Gastrocnemius medialis (tissue), 4 donors: ENCODE measurements around the gene LRRC28. TPM values are rescaled to one million over a fixed set of nuclear protein-coding genes. Genes with fewer than 3 reads are reported as not detected.
A peak's percentile ranks its signal among the peaks of the same experiment; 100 is the strongest.

ENCODE experiments used
- ATAC-seq, 2 donors: fragments of 150-250 bp; one replicate each; pipeline ENCODE4 v1.9.1; 2016
- DNase-seq, 2 donors: peaks; one replicate each; pipeline ENCODE4 v3.0.0-alpha.2; 2019
- H3K27ac ChIP-seq, 4 donors: fragments of 200-600 bp; sonication (generic); 1 replicate in 1 of 4; 2 replicates in 3 of 4; pipeline ENCODE4 v1.5.1; 2016 to 2018; ENCODE audit warnings: mild to moderate bottlenecking in 2 of 4, moderate library complexity in 1 of 4
- H3K27me3 ChIP-seq, 3 donors: fragments of 200-600 bp; sonication (generic) in 2 of 3; 1 replicate in 1 of 3; 2 replicates in 2 of 3; pipeline versions ENCODE4 v1.5.1 to v1.6.0; 2016 to 2019; ENCODE audit warnings: mild to moderate bottlenecking in 1 of 3, moderate library complexity in 1 of 3
- H3K36me3 ChIP-seq, 2 donors: fragments of 200-600 bp; sonication (generic) in 1 of 2; one replicate each; pipeline ENCODE4 v1.5.1; 2017 to 2018
- H3K4me1 ChIP-seq, 2 donors: fragments of 200-600 bp; sonication (generic) in 1 of 2; one replicate each; pipeline ENCODE4 v1.5.1; 2016 to 2017; ENCODE audit warnings: mild to moderate bottlenecking in 2 of 2
- H3K4me3 ChIP-seq, 4 donors: fragments of 200-600 bp; sonication (generic) in 3 of 4; 1 replicate in 1 of 4; 2 replicates in 3 of 4; pipeline ENCODE4 v1.5.1; 2016 to 2019; ENCODE audit warnings: mild to moderate bottlenecking in 2 of 4
- H3K9me3 ChIP-seq, 3 donors: fragments of 200-600 bp; sonication (generic) in 2 of 3; 1 replicate in 1 of 3; 2 replicates in 2 of 3; pipeline ENCODE4 v1.5.1; 2016 to 2019
- POLR2A ChIP-seq, 2 donors: fragments of 450-650 bp; IDR thresholded peaks; one replicate each; pipeline ENCODE4 v1.6.1; 2017; ENCODE audit warnings: antibody characterized with exemption in 2 of 2, mild to moderate bottlenecking in 2 of 2, moderate library complexity in 2 of 2
- in situ Hi-C, 4 donors: fragments of 200-750 bp; cut with MboI; loops; one replicate each; pipeline versions ENCODE4 v1.15.0 to v1.8.0; 2017; ENCODE audit warnings: low sequenced_read_pairs in 4 of 4
- intact Hi-C: fragments of 100-400 bp; cut with DNase I; formaldehyde crosslinking; loops from one replicate; pipeline ENCODE4 v1.15.1; 2023; ENCODE audit warnings: low total_unique reads
- total RNA-seq, 4 donors: library from RNA; depleted of rRNA; stranded (reverse); fragments of >200 nt; gene quantifications; one replicate each; pipeline versions ENCODE4 v1.1.0 to v1.2.3, GENCODE V29; 2016
- TF ChIP-seq, protein P1 (sequence below), 5 experiments: fragments of 450-650 bp in 3 of 5; fragments of 200-600 bp in 2 of 5; sonication (generic) in 2 of 5; IDR thresholded peaks in 4 of 5; conservative IDR thresholded peaks in 1 of 5; 1 replicate in 4 of 5; 2 replicates in 1 of 5; pipeline ENCODE4 v1.5.1; 2016 to 2019; ENCODE audit warnings: antibody characterized with exemption in 5 of 5, mild to moderate bottlenecking in 3 of 5, moderate library complexity in 3 of 5

Gene LRRC28
- total RNA-seq, result 10 to 100 TPM; 22.0 to 48.5 (median 36.9) TPM

DNA sequence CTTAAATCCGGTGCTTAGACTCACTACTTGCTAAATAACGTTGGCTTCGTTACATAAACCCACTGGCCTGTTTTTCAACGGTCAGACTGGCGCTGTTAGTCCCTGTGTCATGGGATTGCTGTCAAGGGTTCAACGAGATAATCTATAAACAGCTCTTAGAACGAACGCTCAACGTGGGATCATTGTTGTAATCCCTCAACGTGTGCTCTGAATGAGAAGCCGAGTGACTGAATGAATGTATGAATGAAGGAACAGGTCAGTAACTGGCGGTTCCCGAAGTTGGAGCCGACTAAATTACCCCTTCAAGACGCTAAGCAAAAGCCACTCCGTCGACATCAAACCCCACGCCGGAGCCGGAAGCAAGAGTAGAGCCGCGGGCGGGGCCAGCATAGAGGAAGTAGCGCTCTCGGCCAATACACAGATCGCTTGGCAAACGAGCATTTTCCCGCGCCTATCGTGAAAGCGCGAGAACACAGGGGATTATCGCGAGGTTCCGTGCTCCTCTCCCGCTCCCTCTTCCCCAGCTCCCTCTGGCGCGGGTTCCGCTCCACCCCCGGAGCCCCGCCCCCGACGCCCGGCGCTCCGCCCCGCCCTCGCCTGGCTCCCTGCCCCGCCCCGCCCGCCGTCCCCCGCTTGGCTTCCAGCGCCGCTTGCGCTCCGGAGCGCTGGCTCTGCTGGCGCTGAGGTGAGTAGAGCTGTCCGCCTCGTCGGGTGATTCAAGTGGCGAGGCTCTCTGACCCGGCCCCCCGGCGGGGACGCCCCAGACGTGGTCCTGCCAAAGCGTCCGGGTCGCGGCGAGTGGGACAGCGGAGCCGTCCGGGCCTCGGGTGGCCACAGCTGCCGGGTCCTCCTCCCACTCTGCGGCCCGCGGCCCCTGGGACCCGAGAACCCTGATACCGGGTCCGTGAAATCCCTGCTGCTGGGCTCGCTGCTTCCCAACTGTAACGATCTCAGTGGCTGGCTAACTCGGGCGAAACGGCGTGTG, at the start of gene LRRC28:
TSS of gene LRRC28 (plus strand) at position 625 of the 985 bp plus-strand sequence. CDS start 4,477 bp downstream, outside the sequence.
- TF ChIP-seq, protein P1, sequence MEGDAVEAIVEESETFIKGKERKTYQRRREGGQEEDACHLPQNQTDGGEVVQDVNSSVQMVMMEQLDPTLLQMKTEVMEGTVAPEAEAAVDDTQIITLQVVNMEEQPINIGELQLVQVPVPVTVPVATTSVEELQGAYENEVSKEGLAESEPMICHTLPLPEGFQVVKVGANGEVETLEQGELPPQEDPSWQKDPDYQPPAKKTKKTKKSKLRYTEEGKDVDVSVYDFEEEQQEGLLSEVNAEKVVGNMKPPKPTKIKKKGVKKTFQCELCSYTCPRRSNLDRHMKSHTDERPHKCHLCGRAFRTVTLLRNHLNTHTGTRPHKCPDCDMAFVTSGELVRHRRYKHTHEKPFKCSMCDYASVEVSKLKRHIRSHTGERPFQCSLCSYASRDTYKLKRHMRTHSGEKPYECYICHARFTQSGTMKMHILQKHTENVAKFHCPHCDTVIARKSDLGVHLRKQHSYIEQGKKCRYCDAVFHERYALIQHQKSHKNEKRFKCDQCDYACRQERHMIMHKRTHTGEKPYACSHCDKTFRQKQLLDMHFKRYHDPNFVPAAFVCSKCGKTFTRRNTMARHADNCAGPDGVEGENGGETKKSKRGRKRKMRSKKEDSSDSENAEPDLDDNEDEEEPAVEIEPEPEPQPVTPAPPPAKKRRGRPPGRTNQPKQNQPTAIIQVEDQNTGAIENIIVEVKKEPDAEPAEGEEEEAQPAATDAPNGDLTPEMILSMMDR (IDR thresholded peaks at IDR 0.05 in 4 of 5, conservative IDR thresholded peaks at IDR 0.05 in 1 of 5), result no peak
- peak; percentile 92 to 96 for TF ChIP-seq POLR2A (IDR thresholded peaks at IDR 0.05)
- H3K27ac ChIP-seq, result peak within 1 kb of the TSS; percentile 93 to 96 (median 96)
- intact Hi-C loops (loop anchor here (1.0 to 10.0 kb wide), 4 partner anchors 70 to 674 kb away; no protein-coding TSS in a partner anchor), in situ Hi-C loops (no loop called here)
- H3K4me1 ChIP-seq, result peaks cover 34 to 40% of the 10 kb centered on the region in 2 donors
- H3K4me3 ChIP-seq, result peak within 1 kb of the TSS; percentile 82 to 89 (median 88)
- H3K27me3 ChIP-seq, result no peaks in the 10 kb centered on the region
- DNase-seq, result peak; percentile 98 to 99
- H3K9me3 ChIP-seq, result no peaks in the 10 kb centered on the region
- peaks cover 0 to 4% of the 10 kb centered on the region in 2 donors for H3K36me3 ChIP-seq
- ATAC-seq, result peak; percentile 94 to 95

DNA sequence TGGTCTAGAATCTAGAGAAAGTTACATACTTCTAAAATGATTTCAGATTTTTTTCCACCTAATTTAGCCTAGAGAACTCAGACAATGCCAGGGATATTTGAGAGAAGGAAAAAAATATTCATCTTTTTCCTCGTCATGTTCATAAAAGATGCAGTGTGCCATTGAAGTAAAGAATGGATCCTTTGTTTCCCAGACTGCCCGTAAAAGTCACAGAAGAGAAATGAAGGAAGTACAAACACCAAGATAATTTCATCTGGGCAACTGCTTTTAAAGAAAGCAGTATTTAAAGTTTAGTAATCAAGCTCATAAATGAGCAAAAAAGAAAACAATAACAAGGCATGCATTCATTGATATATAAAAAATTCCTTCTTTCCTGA, 49.1 kb upstream of the LRRC28 start:
- Histone ChIP-seq H3K27me3 (no peaks in the 10 kb centered on the region), H3K36me3 (peaks cover 0 to 14% of the 10 kb centered on the region in 2 donors), H3K4me1 (no peaks in the 10 kb centered on the region), H3K9me3 (no peaks in the 10 kb centered on the region), H3K27ac (no peak overlapping the region), H3K4me3 (no peak overlapping the region)
- ATAC-seq (no peak), DNase-seq (no peak)
- intact Hi-C loops, result no loop called here
- in situ Hi-C loops, result loop anchor here in 2 of 4 donors (25.0 kb wide), 2 partner anchors 415 to 440 kb away; no protein-coding TSS in a partner anchor
- TF ChIP-seq, protein P1 (IDR thresholded peaks at IDR 0.05 in 4 of 5, conservative IDR thresholded peaks at IDR 0.05 in 1 of 5), result no peak

DNA sequence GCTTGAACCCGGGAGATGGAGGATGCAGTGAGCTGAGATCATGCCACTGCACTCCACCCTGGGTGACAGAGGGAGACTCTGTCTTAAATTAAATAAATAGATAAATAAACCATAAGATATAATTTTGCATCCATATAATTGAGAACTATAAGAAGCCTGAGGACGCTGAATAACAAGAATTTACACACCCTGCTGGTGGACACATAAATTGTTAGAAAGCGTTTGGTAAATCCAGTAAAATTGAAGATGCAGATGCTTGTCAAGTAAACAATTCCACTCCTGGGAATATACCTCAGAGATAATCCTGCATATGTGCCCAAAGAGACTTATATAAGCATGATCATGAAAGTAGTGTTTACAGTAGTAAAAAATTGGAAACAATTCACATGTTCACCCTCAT, 43.6 kb upstream of the LRRC28 start:
- no peak for DNase-seq
- Histone ChIP-seq H3K4me3 (no peak overlapping the region), H3K36me3 (no peaks in the 10 kb centered on the region), H3K4me1 (peaks cover 2 to 25% of the 10 kb centered on the region in 2 donors), H3K27ac (no peak overlapping the region), H3K9me3 (no peaks in the 10 kb centered on the region), H3K27me3 (no peaks in the 10 kb centered on the region)
- TF ChIP-seq POLR2A (IDR thresholded peaks at IDR 0.05), result no peak
- TF ChIP-seq, protein P1 (IDR thresholded peaks at IDR 0.05 in 4 of 5, conservative IDR thresholded peaks at IDR 0.05 in 1 of 5), result no peak
- in situ Hi-C loops (loop anchor here in 2 of 4 donors (25.0 kb wide), 2 partner anchors 420 to 445 kb away; no protein-coding TSS in a partner anchor), intact Hi-C loops (no loop called here)
- no peak for ATAC-seq

DNA sequence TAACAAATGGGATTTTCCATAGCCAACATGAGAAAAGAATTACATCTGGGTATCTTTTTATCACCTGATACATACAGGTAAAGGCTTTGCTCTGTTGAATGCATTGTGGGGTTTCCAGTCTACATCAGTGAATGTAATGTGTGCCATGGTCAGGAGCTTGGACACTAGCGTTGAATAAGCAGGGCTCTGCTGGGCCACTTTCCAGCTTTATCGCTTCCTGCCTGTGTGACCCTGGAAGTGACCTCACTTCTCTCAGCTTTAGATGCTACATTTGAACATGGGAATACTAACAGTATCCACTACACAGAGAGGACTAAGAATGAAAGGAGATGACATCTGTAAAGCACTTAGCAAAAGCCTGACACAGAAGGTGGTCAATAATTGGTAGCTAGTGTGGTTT, 42.0 kb upstream of the LRRC28 start:
- Histone ChIP-seq H3K27ac (peak overlapping the region in 1 of 4 donors; percentile 81), H3K4me3 (no peak overlapping the region), H3K27me3 (no peaks in the 10 kb centered on the region), H3K36me3 (no peaks in the 10 kb centered on the region), H3K4me1 (peaks cover 12 to 40% of the 10 kb centered on the region in 2 donors), H3K9me3 (no peaks in the 10 kb centered on the region)
- in situ Hi-C loops (loop anchor here in 2 of 4 donors (25.0 kb wide), 2 partner anchors 422 to 447 kb away; no protein-coding TSS in a partner anchor), intact Hi-C loops (no loop called here)
- ATAC-seq, result no peak
- TF ChIP-seq, protein P1 (IDR thresholded peaks at IDR 0.05 in 4 of 5, conservative IDR thresholded peaks at IDR 0.05 in 1 of 5), result no peak
- no peak for TF ChIP-seq POLR2A (IDR thresholded peaks at IDR 0.05)
- no peak for DNase-seq
